ENCODE measurements around the gene CYB561D1.
A peak's percentile ranks its signal among the peaks of the same experiment; 100 is the strongest.

CYB561D1 gene

GRCh38 chr1:109493805-109494539, at the start of gene CYB561D1 (continued):
- TF ChIP-seq KLF1 (tag by site-specific recombination; IDR thresholded peaks at IDR 0.05): peak; percentile 65; the same call in 1 of the 2 replicates
- TF ChIP-seq ZBTB48 (tag by site-specific recombination; IDR thresholded peaks at IDR 0.05): peak; percentile 48; the same call in 1 of the 2 replicates
- peak; percentile 92; the same call in 1 of the 2 replicates for TF ChIP-seq KLF8 (tag by site-specific recombination; IDR thresholded peaks at IDR 0.05)
- peak; percentile 88 for TF ChIP-seq ZBTB20 (tag by site-specific recombination; IDR thresholded peaks at IDR 0.05)
- peak; percentile 82 for TF ChIP-seq PBX3 (CRISPR knock-in tag; IDR thresholded peaks at IDR 0.05)
- TF ChIP-seq ZIC2 (tag by site-specific recombination; IDR thresholded peaks at IDR 0.05): peak; percentile 45; the same call in 1 of the 2 replicates
- TF ChIP-seq ZNF2 (tag by site-specific recombination; IDR thresholded peaks at IDR 0.05): peak; percentile 100
- peak; percentile 63; the same call in 1 of the 2 replicates for TF ChIP-seq ZNF580 (tag by site-specific recombination; IDR thresholded peaks at IDR 0.05)
- peak; percentile 92 for TF ChIP-seq ZBTB26 (tag by site-specific recombination; optimal IDR thresholded peaks at IDR 0.05)
- peak; percentile 96 for TF ChIP-seq KLF16 (tag by site-specific recombination; IDR thresholded peaks at IDR 0.05)
- TF ChIP-seq ZNF132 (tag by site-specific recombination; IDR thresholded peaks at IDR 0.05; ENCODE audit: borderline replicate concordance): no peak
- TF ChIP-seq SP2 (tag by site-specific recombination; IDR thresholded peaks at IDR 0.05): peak; percentile 86
- no peak for TF ChIP-seq RBAK (tag by site-specific recombination; IDR thresholded peaks at IDR 0.05)
- no peak for TF ChIP-seq ZNF426 (tag by site-specific recombination; IDR thresholded peaks at IDR 0.05)
- TF ChIP-seq GLI4 (tag by site-specific recombination; IDR thresholded peaks at IDR 0.05): no peak
- TF ChIP-seq ZNF518A (tag by site-specific recombination; conservative IDR thresholded peaks at IDR 0.05; ENCODE audit: low read depth): peak; percentile 37; the same call in 1 of the 2 replicates
- TF ChIP-seq SCRT1 (tag by site-specific recombination; IDR thresholded peaks at IDR 0.05; ENCODE audit: borderline replicate concordance): no peak
- TF ChIP-seq BCL6B (tag by site-specific recombination; IDR thresholded peaks at IDR 0.05): no peak
- peak; percentile 81 for TF ChIP-seq ZSCAN5A (tag by site-specific recombination; IDR thresholded peaks at IDR 0.05)
- TF ChIP-seq ZNF175 (tag by site-specific recombination; IDR thresholded peaks at IDR 0.05): no peak
- 0 out of 2 replicates have a peak, but pooled peaks have one; percentile 20 for TF ChIP-seq INSM2 (tag by site-specific recombination; IDR thresholded peaks at IDR 0.05)
- TF ChIP-seq ZXDB (tag by site-specific recombination; IDR thresholded peaks at IDR 0.05): peak; percentile 96
- TF ChIP-seq ZBTB1 (tag by site-specific recombination; IDR thresholded peaks at IDR 0.05): 0 out of 2 replicates have a peak, but pooled peaks have one; percentile 46
- no peak for TF ChIP-seq ZNF510 (tag by site-specific recombination; IDR thresholded peaks at IDR 0.05; ENCODE audit: insufficient replicate concordance)
- peak; percentile 35 for TF ChIP-seq ZNF76 (tag by site-specific recombination; IDR thresholded peaks at IDR 0.05; ENCODE audit: borderline replicate concordance, low read depth)

Data from HEK293 (cell line).